HCT116 (cell line): Measurements from ENCODE around the gene SHMT1. TPM values are rescaled to one million over a fixed set of nuclear protein-coding genes. Genes with fewer than 3 reads are reported as not detected.
"Not testable (repeated sequence)": the region's sequence is repeated elsewhere in the genome, so short reads cannot be mapped to it uniquely, and the experiment has no call there.

Source experiments
- ATAC-seq: fragments of 200-7000 bp; cut with Tn5 transposase; 2 replicates; pipeline ENCODE4 v1.9.1; 2020; ENCODE audit warnings: mild to moderate bottlenecking, moderate library complexity
- BruUV-seq: library from RNA; stranded (reverse); fragments of 400-500 nt; replicated peaks from 2 replicates; lab custom pipeline; 2021; lab: Mats Ljungman, UMichigan
- CTCF ChIA-PET: fragments of 300-600 bp; sonication (Branson Sonifier 250); formaldehyde crosslinking; loops from one replicate; lab custom pipeline; 2021; ENCODE audit warnings: antibody characterized with exemption; lab: Charles Lee
- POLR2A ChIA-PET: fragments of 300-600, 350-600 bp; sonication (Branson Sonifier 250); formaldehyde crosslinking; loops from one replicate; lab custom pipeline; 2021; ENCODE audit warnings: antibody characterized with exemption; lab: Charles Lee
- RAD21 ChIA-PET, 2 experiments: fragments of 300-600 bp; sonication (Branson Sonifier 250); formaldehyde crosslinking; loops; one replicate each; lab custom pipeline; 2023; ENCODE audit warnings: low total read pairs in 2 of 2; ENCODE audit not compliant: uncharacterized antibody in 2 of 2, unreplicated experiment in 2 of 2, low non-redundant PET in 1 of 2; lab: Charles Lee
- DNase-seq: peaks from one replicate; pipeline ENCODE4 v3.0.0-alpha.2; 2010; ENCODE audit warnings: low read depth, low spot score
- H2AFZ ChIP-seq: fragments of 200-600 bp; shearing (Covaris generic), sonication (generic); 2 replicates; pipeline ENCODE4 v1.6.1; 2017; ENCODE audit warnings: low read depth, mixed run types, mixed read lengths, antibody characterized with exemption, low read length; ENCODE audit not compliant: poor library complexity, severe bottlenecking
- H3K27ac ChIP-seq: 2 replicates; pipeline ENCODE4 v1.5.1; 2012; ENCODE audit warnings: low read depth, low read length
- H3K27me3 ChIP-seq: fragments of 200-600 bp; sonication (generic); 2 replicates; pipeline ENCODE4 v1.6.1; 2016; ENCODE audit warnings: mixed run types, low read length, mixed read lengths; ENCODE audit not compliant: insufficient read depth
- H3K36me3 ChIP-seq, 2 experiments: fragments of 200-500 bp in 1 of 2; fragments of 200-600 bp in 1 of 2; sonication (Bioruptor generic) in 1 of 2; sonication (generic) in 1 of 2; 2 replicates each; pipeline versions ENCODE4 v1.5.1 to v1.6.1; 2014 to 2016; ENCODE audit warnings: low read length in 2 of 2, inconsistent platforms in 1 of 2, mixed read lengths in 1 of 2, mixed run types in 1 of 2; ENCODE audit not compliant: insufficient read depth in 2 of 2, control insufficient read depth in 1 of 2
- H3K4me1 ChIP-seq, 2 experiments: fragments of 200-600 bp in 1 of 2; sonication (generic) in 1 of 2; 2 replicates each; pipeline versions ENCODE4 v1.5.1 to v1.6.1; 2012 to 2017; ENCODE audit warnings: low read length in 2 of 2, inconsistent platforms in 1 of 2, mild to moderate bottlenecking in 1 of 2, mixed read lengths in 1 of 2, mixed run types in 1 of 2, moderate library complexity in 1 of 2; ENCODE audit not compliant: insufficient read depth in 2 of 2, control insufficient read depth in 1 of 2
- H3K4me2 ChIP-seq: fragments of 200-600 bp; sonication (generic); 2 replicates; pipeline ENCODE4 v1.6.1; 2017; ENCODE audit warnings: mixed run types, low read length, mixed read lengths
- H3K4me3 ChIP-seq, 2 experiments: fragments of 200-600 bp in 1 of 2; sonication (generic) in 1 of 2; replicated peaks in 1 of 2; 2 replicates each; pipeline ENCODE4 v1.5.1; 2011 to 2016; ENCODE audit warnings: low read length in 2 of 2, control low read depth in 1 of 2, low read depth in 1 of 2, mild to moderate bottlenecking in 1 of 2, mixed read lengths in 1 of 2, mixed run types in 1 of 2
- H3K79me2 ChIP-seq: fragments of 200-600 bp; sonication (generic); 2 replicates; pipeline ENCODE4 v1.6.1; 2017; ENCODE audit warnings: mild to moderate bottlenecking, mixed run types, low read length, moderate library complexity, mixed read lengths; ENCODE audit not compliant: insufficient read depth
- H3K9ac ChIP-seq: fragments of 200-600 bp; sonication (generic); 2 replicates; pipeline ENCODE4 v1.6.1; 2016; ENCODE audit warnings: low read length, mixed read lengths
- H3K9me2 ChIP-seq: fragments of 200-600 bp; sonication (generic), shearing (Covaris generic); 2 replicates; pipeline ENCODE4 v1.6.1; 2017; ENCODE audit warnings: mixed run types, mild to moderate bottlenecking, moderate library complexity; ENCODE audit not compliant: insufficient read depth
- H3K9me3 ChIP-seq, 2 experiments: fragments of 200-500 bp in 1 of 2; fragments of 200-600 bp in 1 of 2; sonication (Bioruptor generic) in 1 of 2; sonication (generic) in 1 of 2; 2 replicates each; pipeline ENCODE4 v1.6.1; 2014 to 2017; ENCODE audit warnings: low read length in 2 of 2, mixed read lengths in 2 of 2, inconsistent platforms in 1 of 2, low read depth in 1 of 2, mild to moderate bottlenecking in 1 of 2, mixed run types in 1 of 2, moderate library complexity in 1 of 2; ENCODE audit not compliant: control insufficient read depth in 1 of 2, insufficient read depth in 1 of 2
- H4K20me1 ChIP-seq: fragments of 200-600 bp; sonication (generic), shearing (Covaris generic); 2 replicates; pipeline ENCODE4 v1.6.1; 2017; ENCODE audit warnings: mixed run types, mild to moderate bottlenecking, moderate library complexity; ENCODE audit not compliant: insufficient read depth
- ATF3 ChIP-seq: IDR thresholded peaks from 2 replicates; pipeline ENCODE4 v1.6.1; 2012
- EZH2 ChIP-seq: fragments of 200-600 bp; sonication (generic); IDR thresholded peaks from 2 replicates; pipeline ENCODE4 v1.6.1; 2017; ENCODE audit warnings: antibody characterized with exemption, mixed run types
- FOSL1 ChIP-seq: IDR thresholded peaks from 2 replicates; pipeline ENCODE4 v1.6.1; 2012; ENCODE audit warnings: low read depth
- POLR2A ChIP-seq: IDR thresholded peaks from 2 replicates; pipeline ENCODE4 v1.7.0; 2011; ENCODE audit warnings: borderline replicate concordance; ENCODE audit not compliant: insufficient read depth, insufficient read length; ENCODE audit errors: extremely low read depth
- intact Hi-C: fragments of 100-400 bp; cut with micrococcal nuclease; formaldehyde crosslinking; loops from 2 replicates; pipeline ENCODE4 v1.10.0; 2022
- total RNA-seq: library from RNA; stranded (reverse); gene quantifications from one replicate; pipeline ENCODE4 v1.2.1, GENCODE V29; 2021; ENCODE audit not compliant: unreplicated experiment
- TF ChIP-seq, protein P1 (sequence below), 3 experiments: fragments of 200-600 bp in 1 of 3; sonication (generic) in 1 of 3; IDR thresholded peaks in 2 of 3; conservative IDR thresholded peaks in 1 of 3; 2 replicates each; pipeline ENCODE4 v1.5.1; 2012 to 2017; ENCODE audit warnings: low read depth in 2 of 3, low read length in 2 of 3, antibody characterized with exemption in 1 of 3, borderline replicate concordance in 1 of 3, control low read depth in 1 of 3, mild to moderate bottlenecking in 1 of 3, mixed read lengths in 1 of 3, mixed run types in 1 of 3, moderate library complexity in 1 of 3; ENCODE audit not compliant: insufficient read depth in 1 of 3

Gene SHMT1
- total RNA-seq, 1 experiment from 2014 or later: 46.5 TPM

DNA sequence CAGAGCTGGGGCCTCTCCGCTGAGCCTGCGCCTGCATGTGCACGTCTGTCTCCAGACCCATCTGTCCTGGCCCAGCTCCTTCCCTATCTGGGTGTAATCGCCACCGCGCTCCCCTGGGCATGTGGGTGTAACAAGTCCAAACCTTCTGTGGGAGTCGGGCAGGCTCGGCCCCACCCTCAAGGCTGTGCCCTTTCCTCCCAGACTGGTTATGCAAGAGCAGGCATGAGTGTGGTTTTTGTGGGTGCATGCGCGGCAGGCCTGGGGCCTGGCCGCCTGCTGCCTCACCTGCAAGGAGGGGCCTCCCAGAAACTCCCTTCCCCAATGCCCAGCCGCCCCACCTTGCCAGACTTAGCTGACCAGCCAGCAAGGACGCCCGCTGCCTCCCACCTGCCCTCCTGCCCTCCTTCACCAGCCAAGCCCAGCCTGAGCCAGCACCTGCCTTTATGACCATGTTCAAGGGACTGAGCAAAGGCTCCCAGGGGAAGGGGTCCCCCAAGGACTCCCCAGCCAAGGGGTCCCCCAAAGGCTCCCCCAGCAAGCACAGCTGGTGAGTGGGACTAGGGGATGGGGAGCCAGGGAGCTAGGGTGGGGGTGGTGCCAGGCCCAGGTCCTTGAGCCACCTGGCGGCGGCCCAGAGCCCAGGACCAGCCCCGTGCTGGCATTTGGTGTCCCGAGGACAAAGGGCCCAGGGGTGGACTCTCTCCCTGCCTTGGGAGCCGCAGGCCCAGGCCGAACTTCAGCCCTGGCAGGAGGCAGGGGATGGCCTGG lies 14.3 kb upstream of the SHMT1 start, which contains the start of gene EVPLL:
TSS of gene EVPLL (plus strand) at position 342 of the 768 bp plus-strand sequence. CDS start 3,160 bp downstream, outside the sequence.
- H3K36me3 ChIP-seq: no peaks in the 10 kb centered on the region
- no peaks in the 10 kb centered on the region for H3K79me2 ChIP-seq
- no peaks in the 10 kb centered on the region for H4K20me1 ChIP-seq
- BruUV-seq: no TSS peak
- no peak within 1 kb of the TSS for H3K4me3 ChIP-seq
- CTCF ChIA-PET: no interaction called here
- DNase-seq (no peak), ATAC-seq (peak; percentile 24; the same call in 1 of the 2 replicates)
- no peaks in the 10 kb centered on the region for H3K9me2 ChIP-seq
- intact Hi-C loops: no loop called here
- TF ChIP-seq EZH2: no peak
- TF ChIP-seq, protein P1, sequence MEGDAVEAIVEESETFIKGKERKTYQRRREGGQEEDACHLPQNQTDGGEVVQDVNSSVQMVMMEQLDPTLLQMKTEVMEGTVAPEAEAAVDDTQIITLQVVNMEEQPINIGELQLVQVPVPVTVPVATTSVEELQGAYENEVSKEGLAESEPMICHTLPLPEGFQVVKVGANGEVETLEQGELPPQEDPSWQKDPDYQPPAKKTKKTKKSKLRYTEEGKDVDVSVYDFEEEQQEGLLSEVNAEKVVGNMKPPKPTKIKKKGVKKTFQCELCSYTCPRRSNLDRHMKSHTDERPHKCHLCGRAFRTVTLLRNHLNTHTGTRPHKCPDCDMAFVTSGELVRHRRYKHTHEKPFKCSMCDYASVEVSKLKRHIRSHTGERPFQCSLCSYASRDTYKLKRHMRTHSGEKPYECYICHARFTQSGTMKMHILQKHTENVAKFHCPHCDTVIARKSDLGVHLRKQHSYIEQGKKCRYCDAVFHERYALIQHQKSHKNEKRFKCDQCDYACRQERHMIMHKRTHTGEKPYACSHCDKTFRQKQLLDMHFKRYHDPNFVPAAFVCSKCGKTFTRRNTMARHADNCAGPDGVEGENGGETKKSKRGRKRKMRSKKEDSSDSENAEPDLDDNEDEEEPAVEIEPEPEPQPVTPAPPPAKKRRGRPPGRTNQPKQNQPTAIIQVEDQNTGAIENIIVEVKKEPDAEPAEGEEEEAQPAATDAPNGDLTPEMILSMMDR (IDR thresholded peaks at IDR 0.05 in 2 of 3, conservative IDR thresholded peaks at IDR 0.05 in 1 of 3; ENCODE audit: borderline replicate concordance in 1 of 3, insufficient read depth in 1 of 3, low read depth in 2 of 3, low read length in 2 of 3): no peak
- TF ChIP-seq ATF3: no peak
- POLR2A ChIA-PET: no interaction called here
- H3K27me3 ChIP-seq: no peaks in the 10 kb centered on the region
- H3K4me2 ChIP-seq: no peak within 1 kb of the TSS
- no peak within 1 kb of the TSS for H3K9ac ChIP-seq
- H3K27ac ChIP-seq: no peak within 1 kb of the TSS
- peaks cover 0 to 4% of the 10 kb centered on the region in 2 experiments; a peak in 1 of 4 replicates for H3K4me1 ChIP-seq
- H2AFZ ChIP-seq: no peak within 1 kb of the TSS
- no peaks in the 10 kb centered on the region for H3K9me3 ChIP-seq
- RAD21 ChIA-PET: no interaction called here

GRCh38 chr17:18374216-18374615 lies 10.9 kb upstream of the SHMT1 start:
- Histone ChIP-seq H4K20me1 (no peaks in the 10 kb centered on the region), H3K4me1 (peaks cover 0 to 4% of the 10 kb centered on the region in 2 experiments; a peak in 1 of 4 replicates), H2AFZ (peak overlapping the region; percentile 49)
- BruUV-seq: no TSS peak
- intact Hi-C loops: no loop called here
- DNase-seq: no peak
- TF ChIP-seq POLR2A: no peak
- TF ChIP-seq FOSL1: no peak
- TF ChIP-seq, all 23 proteins: peak for 0
- Histone ChIP-seq H3K79me2 (no peaks in the 10 kb centered on the region), H3K4me2 (no peak overlapping the region), H3K36me3 (no peaks in the 10 kb centered on the region), H3K4me3 (no peak overlapping the region), H3K9me2 (no peaks in the 10 kb centered on the region), H3K9me3 (no peaks in the 10 kb centered on the region), H3K27ac (no peak overlapping the region), H3K27me3 (no peaks in the 10 kb centered on the region), H3K9ac (no peak overlapping the region)
- POLR2A ChIA-PET: no interaction called here
- CTCF ChIA-PET: no interaction called here
- RAD21 ChIA-PET: no interaction called here
- ATAC-seq: no peak

- H2AFZ ChIP-seq, H3K4me3 ChIP-seq, H3K79me2 ChIP-seq, POLR2A ChIA-PET, H3K4me2 ChIP-seq, H3K4me1 ChIP-seq, H4K20me1 ChIP-seq, CTCF ChIA-PET, H3K36me3 ChIP-seq, intact Hi-C loops, ATAC-seq, H3K27me3 ChIP-seq, H3K9me3 ChIP-seq, BruUV-seq, DNase-seq, RAD21 ChIA-PET, H3K9me2 ChIP-seq, H3K27ac ChIP-seq, H3K9ac ChIP-seq: not testable (repeated sequence)
Observed at GRCh38 chr17:18373181-18373580, 9.8 kb upstream of the SHMT1 start.
